ENCODE results near the gene RDH12.
"Not testable (repeated sequence)": the region's sequence is repeated elsewhere in the genome, so short reads cannot be mapped to it uniquely, and the experiment has no call there.

Gene RDH12

GRCh38 chr14:67701492-67701891 lies at the start of gene RDH12:
Gene RDH12 (plus strand): TSS chr14:67701886. CDS start chr14:67722643, 20,757 bp downstream.
- not testable (repeated sequence) for DNase-seq (ENCODE audit: low read depth)

- no peak for DNase-seq (ENCODE audit: low read depth)
Observed at GRCh38 chr14:67652189-67652588, 49.5 kb upstream of the RDH12 start.

GRCh38 chr14:67653651-67654280 lies 47.9 kb upstream of the RDH12 start:
- DNase-seq (ENCODE audit: low read depth), result no peak

- DNase-seq (ENCODE audit: low read depth), result no peak
Observed at GRCh38 chr14:67663633-67664032, 38.1 kb upstream of the RDH12 start.

GRCh38 chr14:67665868-67666267 lies 35.8 kb upstream of the RDH12 start:
- DNase-seq (ENCODE audit: low read depth), result no peak

GRCh38 chr14:67666750-67667449 lies 34.8 kb upstream of the RDH12 start:
- DNase-seq (ENCODE audit: low read depth), result peak; percentile 26

- DNase-seq (ENCODE audit: low read depth), result no peak
Observed at GRCh38 chr14:67668559-67668958, 33.1 kb upstream of the RDH12 start.

GRCh38 chr14:67673451-67673850 lies 28.2 kb upstream of the RDH12 start:
- DNase-seq (ENCODE audit: low read depth), result no peak

- peak; percentile 24 for DNase-seq (ENCODE audit: low read depth)
Observed at GRCh38 chr14:67674139-67674479, 27.6 kb upstream of the RDH12 start.

- DNase-seq (ENCODE audit: low read depth), result peak; percentile 39
Observed at GRCh38 chr14:67674480-67675218, 27.0 kb upstream of the RDH12 start, which contains the start of gene VTI1B. Gene VTI1B (minus strand): TSS chr14:67674632. CDS start chr14:67674489, 143 bp downstream.

GRCh38 chr14:67675219-67675582 lies 26.5 kb upstream of the RDH12 start:
- DNase-seq (ENCODE audit: low read depth), result no peak

GRCh38 chr14:67679006-67679405 lies 22.7 kb upstream of the RDH12 start:
- no peak for DNase-seq (ENCODE audit: low read depth)

- DNase-seq (ENCODE audit: low read depth), result peak; percentile 88
Observed at GRCh38 chr14:67680121-67680602, 21.5 kb upstream of the RDH12 start.

- no peak for DNase-seq (ENCODE audit: low read depth)
Observed at GRCh38 chr14:67680941-67681340, 20.7 kb upstream of the RDH12 start.

GRCh38 chr14:67683842-67684241 lies 17.8 kb upstream of the RDH12 start:
- no peak for DNase-seq (ENCODE audit: low read depth)

GRCh38 chr14:67690011-67690410 lies 11.7 kb upstream of the RDH12 start:
- DNase-seq (ENCODE audit: low read depth), result no peak

GRCh38 chr14:67694791-67695393 lies 6.8 kb upstream of the RDH12 start:
- DNase-seq (ENCODE audit: low read depth), result peak; percentile 77

GRCh38 chr14:67695394-67695949 lies 6.2 kb upstream of the RDH12 start, which contains the start of gene RDH11:
Gene RDH11 (minus strand): TSS chr14:67695764. CDS start chr14:67695703, 61 bp downstream.
- DNase-seq (ENCODE audit: low read depth), result peak; percentile 56

- DNase-seq (ENCODE audit: low read depth), result no peak
Observed at GRCh38 chr14:67697006-67697405, 4.7 kb upstream of the RDH12 start.

GRCh38 chr14:67698179-67698578 lies 3.5 kb upstream of the RDH12 start:
- no peak for DNase-seq (ENCODE audit: low read depth)

- DNase-seq (ENCODE audit: low read depth), result no peak
Observed at GRCh38 chr14:67703997-67704396, 2.3 kb downstream of the RDH12 start.

GRCh38 chr14:67704484-67705089 lies 2.9 kb downstream of the RDH12 start:
- peak; percentile 22 for DNase-seq (ENCODE audit: low read depth)
